ENCODE results near the gene SLC39A5. TPM values are rescaled to one million over a fixed set of nuclear protein-coding genes. Genes with fewer than 3 reads are reported as not detected.

SLC39A5 gene
- total and polyA plus RNA-seq, 2 of the 13 experiments (the other 11 are each of a cell fraction or from before 2014, with no cell fraction given): 59.7 to 101 TPM

GRCh38 chr12:56255671-56256070 lies 25.8 kb downstream of the SLC39A5 start:
- H2AFZ ChIP-seq (ENCODE audit: low read length): no peak overlapping the region
- H4K20me1 ChIP-seq (ENCODE audit: insufficient read depth, low read length): no peaks in the 10 kb centered on the region
- ATAC-seq (no peak), DNase-seq (ENCODE audit: low spot score) (no peak), FAIRE-seq (no peak)
- peaks cover 21% of the 10 kb centered on the region for H3K4me1 ChIP-seq (ENCODE audit: insufficient read depth, low read length)
- peaks cover 20 to 40% of the 10 kb centered on the region in 2 experiments for H3K36me3 ChIP-seq (replicated peaks in 1 of 2; ENCODE audit: control insufficient read depth in 1 of 2, insufficient read depth in 2 of 2, low read length in 2 of 2)
- no peak overlapping the region for H3K4me3 ChIP-seq (replicated peaks in 1 of 3; ENCODE audit: insufficient read depth in 1 of 3, low read depth in 2 of 3, low read length in 3 of 3)
- intact Hi-C loops (cut with micrococcal nuclease; ENCODE audit: unreplicated experiment): loop anchor here (5.0 kb wide), 1 partner anchor 33 kb away; the partner anchor contains the start of genes NABP2 and RNF41
- 96% methylated on average over 7 of the region's 7 CpGs for WGBS (ENCODE audit: low lambda C conversion rate)
- POLR2A ChIA-PET: interaction anchor here (0.7 to 3.5 kb wide), 3 partner anchors 11 to 24 kb away, joined by 3 to 24 read pairs (median 8); partner anchors contain the start of gene COQ10A
- H3K27ac ChIP-seq (ENCODE audit: extremely low read length, insufficient read depth, low read length): no peak overlapping the region
- TSS peak; percentile 45 for BruUV-seq (replicated peaks)
- H3K4me2 ChIP-seq (ENCODE audit: low read depth, low read length): no peak overlapping the region
- TF ChIP-seq DZIP1 (CRISPR knock-in tag; IDR thresholded peaks at IDR 0.05) (no peak), ZNF432 (CRISPR knock-in tag; IDR thresholded peaks at IDR 0.05; ENCODE audit: borderline replicate concordance) (no peak), SIN3A (IDR thresholded peaks at IDR 0.05; ENCODE audit: borderline replicate concordance, low read depth, low read length) (no peak), PRPF4 (IDR thresholded peaks at IDR 0.05; ENCODE audit: low read depth, low read length, poor library complexity, severe bottlenecking) (no peak), ZNF790 (CRISPR knock-in tag; IDR thresholded peaks at IDR 0.05; ENCODE audit: borderline replicate concordance) (no peak), KDM3A (CRISPR knock-in tag; IDR thresholded peaks at IDR 0.05; ENCODE audit: low read depth) (no peak), RARG (CRISPR knock-in tag; IDR thresholded peaks at IDR 0.05; ENCODE audit: low read depth) (no peak), RERE (CRISPR knock-in tag; IDR thresholded peaks at IDR 0.05; ENCODE audit: low read depth) (no peak), MAFG (CRISPR knock-in tag; IDR thresholded peaks at IDR 0.05) (no peak), NR3C1 (CRISPR knock-in tag; IDR thresholded peaks at IDR 0.05) (no peak), MAFF (IDR thresholded peaks at IDR 0.05; ENCODE audit: low read depth, low read length) (no peak), SETDB1 (CRISPR knock-in tag; IDR thresholded peaks at IDR 0.05; ENCODE audit: borderline replicate concordance) (no peak)
- no peaks in the 10 kb centered on the region for H3K9me3 ChIP-seq (ENCODE audit: low read length)
- H3K79me2 ChIP-seq (ENCODE audit: insufficient read depth, low read length): peaks cover 10% of the 10 kb centered on the region
- H3K9ac ChIP-seq (ENCODE audit: insufficient read depth, low read depth, low read length): no peak overlapping the region
- H3K27me3 ChIP-seq (ENCODE audit: control insufficient read depth in 1 of 2, insufficient read depth in 2 of 2, low read length in 2 of 2): no peaks in the 10 kb centered on the region
- in situ Hi-C loops (cut with HindIII; ENCODE audit: extremely low pct_ligation_motif_present, low pct_unique_long_range_greater_than_20kb): loop anchor here (5.0 kb wide), 2 partner anchors 33 to 63 kb away; partner anchors contain the start of genes NABP2 and RNF41
- CTCF ChIA-PET (ENCODE audit: low intra/inter-chr PET ratio, low total read pairs): no interaction called here

Measured in HepG2 (cell line).